NT2/D1 (cell line): Measurements from ENCODE around the gene HNRNPA2B1.

Experiments used
- DNase-seq: peaks from one replicate; pipeline ENCODE4 v3.0.0-alpha.2; 2011; ENCODE audit warnings: low read depth, low spot score
- H3K27me3 ChIP-seq: 2 replicates; pipeline ENCODE4 v1.6.0; 2011; ENCODE audit warnings: mild to moderate bottlenecking; ENCODE audit not compliant: insufficient read length, insufficient read depth
- H3K36me3 ChIP-seq: 2 replicates; pipeline ENCODE4 v1.6.1; 2011; ENCODE audit warnings: mild to moderate bottlenecking, low read length, mixed read lengths; ENCODE audit not compliant: insufficient read depth, insufficient read length
- H3K4me1 ChIP-seq: 2 replicates; pipeline ENCODE4 v1.5.1; 2011; ENCODE audit not compliant: insufficient read depth, insufficient read length
- H3K4me3 ChIP-seq: 2 replicates; pipeline ENCODE4 v1.5.1; 2011; ENCODE audit warnings: low read depth; ENCODE audit not compliant: insufficient read length
- H3K9ac ChIP-seq: 2 replicates; pipeline ENCODE4 v1.6.0; 2011; ENCODE audit warnings: low read depth; ENCODE audit not compliant: insufficient read length
- H3K9me3 ChIP-seq: 2 replicates; pipeline ENCODE4 v1.5.1; 2011; ENCODE audit warnings: mild to moderate bottlenecking, low read length; ENCODE audit not compliant: insufficient read depth
- SUZ12 ChIP-seq: IDR thresholded peaks from 2 replicates; pipeline ENCODE4 v1.6.1; 2011; ENCODE audit not compliant: insufficient read length, insufficient read depth; ENCODE audit errors: extremely low read depth
- YY1 ChIP-seq: IDR thresholded peaks from 2 replicates; pipeline ENCODE4 v1.6.1; 2011; ENCODE audit not compliant: insufficient read length, insufficient read depth
- ZNF274 ChIP-seq: IDR thresholded peaks from 2 replicates; pipeline ENCODE4 v1.6.1; 2011; ENCODE audit warnings: mild to moderate bottlenecking, low read depth, low read length

HNRNPA2B1 gene

DNA sequence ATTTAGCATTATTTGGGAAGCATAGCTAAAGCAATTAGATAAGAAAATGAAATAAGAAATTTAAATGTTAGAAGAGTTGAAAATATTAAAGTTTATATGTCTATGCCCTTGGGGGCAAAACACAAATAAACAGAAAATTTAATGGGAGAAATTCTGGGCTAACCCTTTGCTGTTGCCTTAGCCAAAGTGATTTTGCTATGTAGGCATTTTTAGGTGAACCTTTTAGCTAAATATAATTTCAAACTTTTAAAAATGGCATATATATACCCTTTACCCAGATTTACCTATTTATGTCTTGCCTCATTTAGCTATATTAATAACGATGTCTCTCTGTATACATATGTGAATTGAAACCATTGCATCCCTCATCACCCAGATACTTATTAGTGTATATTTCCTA lies 28.5 kb downstream of the HNRNPA2B1 start:
- TF ChIP-seq ZNF274, result no peak
- TF ChIP-seq YY1, result no peak
- TF ChIP-seq SUZ12, result no peak
- Histone ChIP-seq H3K36me3 (peaks cover 12% of the 10 kb centered on the region), H3K4me3 (no peak overlapping the region), H3K27me3 (no peaks in the 10 kb centered on the region), H3K9ac (no peak overlapping the region), H3K4me1 (peaks cover 2% of the 10 kb centered on the region), H3K9me3 (peaks cover 3% of the 10 kb centered on the region; the same call in 1 of the 2 replicates)
- no peak for DNase-seq

DNA sequence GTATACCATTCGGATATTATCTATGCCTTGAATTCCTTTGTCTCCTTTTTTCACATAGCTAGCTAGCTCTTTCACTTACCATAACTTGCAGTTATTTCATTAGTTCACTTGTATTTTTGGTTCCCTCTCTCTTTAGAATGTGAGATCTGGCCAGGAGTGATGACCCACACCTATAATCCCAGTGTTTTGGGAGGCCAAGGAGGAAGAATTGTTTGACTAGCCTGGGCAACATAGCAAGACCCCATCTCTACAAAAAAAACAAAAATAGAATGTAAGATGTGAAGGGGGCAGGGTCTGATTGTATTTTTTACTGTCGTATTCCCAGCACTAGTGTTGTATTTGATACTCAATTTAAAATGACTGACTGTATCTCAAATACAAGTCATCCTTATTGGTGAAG lies 28.9 kb downstream of the HNRNPA2B1 start:
- Histone ChIP-seq H3K9ac (no peak overlapping the region), H3K36me3 (peaks cover 12% of the 10 kb centered on the region), H3K4me1 (peaks cover 2% of the 10 kb centered on the region), H3K9me3 (peaks cover 3% of the 10 kb centered on the region; the same call in 1 of the 2 replicates), H3K27me3 (no peaks in the 10 kb centered on the region), H3K4me3 (no peak overlapping the region)
- no peak for DNase-seq
- TF ChIP-seq SUZ12 (no peak), ZNF274 (no peak), YY1 (no peak)

DNA sequence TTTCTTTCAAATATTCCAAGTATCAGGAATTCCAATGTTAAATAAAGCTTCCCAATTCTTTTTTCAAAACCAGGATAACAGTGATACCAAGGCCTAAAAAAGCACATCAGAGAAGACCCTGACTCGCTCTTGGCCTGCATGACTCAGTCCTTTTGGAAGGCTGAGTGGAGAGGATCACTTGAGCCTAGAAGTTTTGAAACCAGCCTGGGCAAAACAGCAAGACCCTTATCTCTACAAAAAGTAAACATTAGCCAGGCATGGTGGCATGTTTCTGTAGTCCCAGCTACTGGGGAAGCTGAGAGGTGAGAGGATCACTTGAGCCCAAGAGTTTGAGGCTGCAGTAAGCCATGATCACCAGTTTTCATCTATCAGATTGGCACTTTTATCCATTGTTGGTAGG lies 29.9 kb downstream of the HNRNPA2B1 start:
- H3K4me1 ChIP-seq, result peaks cover 8% of the 10 kb centered on the region
- no peak for DNase-seq
- H3K9ac ChIP-seq, result no peak overlapping the region
- TF ChIP-seq YY1, result no peak
- TF ChIP-seq ZNF274, result no peak
- TF ChIP-seq SUZ12, result no peak
- peaks cover 12% of the 10 kb centered on the region for H3K36me3 ChIP-seq
- H3K27me3 ChIP-seq, result no peaks in the 10 kb centered on the region
- peaks cover 3% of the 10 kb centered on the region; the same call in 1 of the 2 replicates for H3K9me3 ChIP-seq
- no peak overlapping the region for H3K4me3 ChIP-seq

DNA sequence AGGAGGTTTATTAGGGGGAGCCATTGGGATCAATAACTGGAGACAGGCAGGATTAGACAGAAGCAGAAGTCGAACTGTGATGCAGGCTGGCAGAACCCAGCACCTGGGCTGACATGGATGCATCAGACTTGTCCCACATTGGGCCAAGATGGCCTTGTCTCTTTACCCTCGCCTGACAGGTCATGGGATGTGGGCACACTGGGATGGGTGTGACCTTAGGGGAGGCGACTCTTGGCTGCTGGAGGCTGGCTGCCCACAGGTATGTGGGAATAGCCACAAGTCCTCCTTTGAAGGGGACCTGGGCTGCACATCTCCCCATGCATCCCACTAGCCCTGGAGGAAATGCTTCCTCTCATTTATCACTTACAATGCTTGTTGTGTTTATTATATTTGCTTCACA lies 31.3 kb downstream of the HNRNPA2B1 start:
- H3K4me3 ChIP-seq, result no peak overlapping the region
- H3K9ac ChIP-seq, result no peak overlapping the region
- TF ChIP-seq ZNF274 (no peak), YY1 (no peak)
- H3K27me3 ChIP-seq, result no peaks in the 10 kb centered on the region
- peaks cover 12% of the 10 kb centered on the region for H3K36me3 ChIP-seq
- no peak for DNase-seq
- peaks cover 8% of the 10 kb centered on the region for H3K4me1 ChIP-seq
- H3K9me3 ChIP-seq, result peaks cover under 1% of the 10 kb centered on the region; the same call in 1 of the 2 replicates

DNA sequence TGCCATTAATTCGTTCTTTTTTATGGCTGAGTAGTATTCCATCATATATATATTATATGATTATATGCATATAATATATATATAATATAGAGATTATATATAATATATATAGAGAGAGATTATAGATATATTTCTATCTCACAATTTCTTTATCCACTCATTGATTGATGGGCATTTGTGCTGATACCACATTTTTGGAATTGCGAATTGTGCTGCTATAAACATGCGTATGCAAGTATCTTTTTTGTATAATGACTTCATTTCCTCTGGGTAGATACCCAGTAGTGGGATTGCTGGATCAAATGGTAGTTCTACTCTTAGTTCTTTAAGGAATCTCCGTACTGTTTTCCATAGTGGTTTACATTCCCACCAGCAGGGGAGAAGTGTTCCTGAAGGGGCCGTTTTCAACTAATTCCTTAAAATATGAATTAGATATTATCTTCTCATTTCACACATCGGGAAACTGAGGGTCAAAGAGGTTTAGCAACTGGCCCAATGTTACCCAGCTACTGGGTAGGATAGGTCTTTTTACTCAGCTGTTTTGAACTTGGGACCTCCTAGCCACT lies 32.0 kb downstream of the HNRNPA2B1 start:
- H3K36me3 ChIP-seq, result peaks cover 12% of the 10 kb centered on the region
- H3K4me1 ChIP-seq, result peaks cover 8% of the 10 kb centered on the region
- no peak overlapping the region for H3K4me3 ChIP-seq
- no peaks in the 10 kb centered on the region for H3K27me3 ChIP-seq
- H3K9me3 ChIP-seq, result no peaks in the 10 kb centered on the region
- TF ChIP-seq ZNF274 (no peak), YY1 (no peak), SUZ12 (no peak)
- DNase-seq, result no peak
- no peak overlapping the region for H3K9ac ChIP-seq

DNA sequence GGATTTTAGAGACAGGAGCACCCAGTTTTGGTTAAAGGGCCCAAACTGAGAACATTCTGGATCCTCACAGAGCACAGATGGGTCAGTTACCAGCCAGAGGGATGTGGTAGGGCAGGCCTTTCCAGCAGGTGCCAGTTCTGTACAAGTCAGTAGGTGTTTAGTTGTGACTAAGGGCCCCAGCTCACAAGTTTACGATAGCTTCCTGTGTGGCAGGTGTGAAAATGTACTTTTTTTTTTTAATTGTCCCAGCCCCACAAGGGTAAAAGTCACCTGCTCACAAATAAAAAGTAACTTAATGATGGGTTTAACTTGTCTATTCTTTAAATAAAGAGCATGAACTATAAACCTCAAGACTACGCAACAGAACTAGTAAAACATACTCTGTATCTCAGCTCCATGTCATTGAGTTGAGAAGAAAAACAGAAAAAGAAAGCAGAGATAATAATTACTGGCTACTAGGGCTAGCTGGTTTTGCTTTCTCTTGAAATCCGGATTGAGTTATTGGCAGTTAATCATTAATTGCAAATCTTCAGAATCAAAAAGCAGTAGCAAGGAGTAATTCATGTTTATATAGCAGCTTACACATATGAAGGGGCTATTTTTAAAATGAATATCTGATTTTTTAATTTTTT lies 33.1 kb downstream of the HNRNPA2B1 start:
- no peak overlapping the region for H3K9ac ChIP-seq
- H3K4me3 ChIP-seq, result no peak overlapping the region

DNA sequence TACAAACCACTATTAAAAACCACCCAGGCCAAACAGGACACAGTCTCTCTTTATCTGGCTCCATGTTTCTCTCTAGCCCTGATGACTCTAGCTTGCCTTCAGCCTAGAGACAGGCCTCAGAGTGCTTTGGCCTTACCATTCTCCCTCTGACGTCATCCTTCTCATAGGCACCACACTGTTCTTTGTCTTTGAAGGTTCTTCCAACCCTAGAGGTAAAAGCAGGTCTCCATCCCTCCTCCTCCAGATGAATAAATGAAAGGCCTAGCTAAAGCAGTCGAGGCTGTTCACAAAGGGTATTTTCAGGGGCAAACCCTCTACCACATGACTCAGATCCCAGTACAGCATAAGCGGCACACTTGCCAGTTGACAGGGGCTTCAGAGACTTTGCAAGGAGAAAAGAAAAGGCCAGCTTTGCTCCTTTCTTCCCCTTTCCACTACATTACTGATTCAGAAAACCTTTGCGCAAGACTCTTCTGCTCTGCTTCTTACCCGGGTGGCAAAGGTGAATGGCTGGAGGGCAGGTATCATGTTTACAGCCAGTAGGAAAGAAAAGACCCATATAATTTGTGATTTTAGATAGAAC lies 33.8 kb downstream of the HNRNPA2B1 start:
- Histone ChIP-seq H3K4me3 (no peak overlapping the region), H3K27me3 (no peaks in the 10 kb centered on the region), H3K4me1 (peaks cover 8% of the 10 kb centered on the region), H3K36me3 (peaks cover 12% of the 10 kb centered on the region), H3K9me3 (no peaks in the 10 kb centered on the region), H3K9ac (no peak overlapping the region)
- TF ChIP-seq SUZ12 (no peak), ZNF274 (no peak), YY1 (no peak)
- no peak for DNase-seq

More for the DNA sequence above, 33.1 kb downstream of the HNRNPA2B1 start:
- Histone ChIP-seq H3K27me3 (no peaks in the 10 kb centered on the region), H3K9me3 (no peaks in the 10 kb centered on the region), H3K36me3 (peaks cover 12% of the 10 kb centered on the region), H3K4me1 (peaks cover 8% of the 10 kb centered on the region)
- no peak for DNase-seq
- no peak for TF ChIP-seq YY1
- TF ChIP-seq SUZ12, result no peak
- TF ChIP-seq ZNF274, result no peak
